ENCODE measurements around the gene TNFRSF6B.
A peak's percentile ranks its signal among the peaks of the same experiment; 100 is the strongest.

The TNFRSF6B gene

DNA sequence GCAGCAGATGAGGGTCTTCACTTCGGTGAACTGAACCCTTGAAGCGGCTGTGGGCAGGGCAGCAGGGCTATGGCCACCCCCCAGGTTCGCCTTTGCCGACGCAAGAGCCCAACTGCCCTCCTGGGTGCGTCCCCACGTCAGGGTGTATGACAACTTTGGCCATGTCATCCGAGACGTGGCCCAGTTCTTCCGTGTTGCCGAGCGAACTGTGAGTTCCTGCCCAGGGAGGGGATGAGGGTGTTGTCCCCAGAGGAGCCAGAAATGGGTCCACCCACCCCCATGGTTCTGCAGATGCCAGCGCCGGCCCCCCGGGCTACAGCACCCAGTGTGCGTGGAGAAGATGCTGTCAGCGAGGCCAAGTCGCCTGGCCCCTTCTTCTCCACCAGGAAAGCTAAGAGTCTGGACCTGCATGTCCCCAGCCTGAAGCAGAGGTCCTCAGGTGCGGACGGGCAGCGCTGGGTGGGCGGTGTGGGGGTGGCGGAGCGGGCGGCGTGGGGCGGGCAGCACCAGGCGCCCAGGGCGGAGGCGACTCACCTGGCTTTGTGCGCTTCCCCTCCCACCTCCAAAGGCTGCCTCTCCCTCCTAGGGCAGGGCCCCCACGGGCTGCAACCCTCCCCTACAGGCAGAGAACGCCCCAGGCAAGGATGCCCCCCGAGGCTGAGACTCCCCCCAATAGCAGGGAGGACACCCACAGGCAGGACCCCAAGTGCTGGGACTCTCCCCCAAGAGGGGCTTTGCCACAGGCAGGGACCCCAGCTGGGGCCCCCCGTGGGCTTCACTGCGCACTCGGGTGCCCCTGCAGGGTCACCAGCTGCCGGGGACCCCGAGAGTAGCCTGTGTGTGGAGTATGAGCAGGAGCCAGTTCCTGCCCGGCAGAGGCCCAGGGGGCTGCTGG, 6.2 kb upstream of the TNFRSF6B start:
- no peak for DNase-seq
- TF ChIP-seq, protein P1, sequence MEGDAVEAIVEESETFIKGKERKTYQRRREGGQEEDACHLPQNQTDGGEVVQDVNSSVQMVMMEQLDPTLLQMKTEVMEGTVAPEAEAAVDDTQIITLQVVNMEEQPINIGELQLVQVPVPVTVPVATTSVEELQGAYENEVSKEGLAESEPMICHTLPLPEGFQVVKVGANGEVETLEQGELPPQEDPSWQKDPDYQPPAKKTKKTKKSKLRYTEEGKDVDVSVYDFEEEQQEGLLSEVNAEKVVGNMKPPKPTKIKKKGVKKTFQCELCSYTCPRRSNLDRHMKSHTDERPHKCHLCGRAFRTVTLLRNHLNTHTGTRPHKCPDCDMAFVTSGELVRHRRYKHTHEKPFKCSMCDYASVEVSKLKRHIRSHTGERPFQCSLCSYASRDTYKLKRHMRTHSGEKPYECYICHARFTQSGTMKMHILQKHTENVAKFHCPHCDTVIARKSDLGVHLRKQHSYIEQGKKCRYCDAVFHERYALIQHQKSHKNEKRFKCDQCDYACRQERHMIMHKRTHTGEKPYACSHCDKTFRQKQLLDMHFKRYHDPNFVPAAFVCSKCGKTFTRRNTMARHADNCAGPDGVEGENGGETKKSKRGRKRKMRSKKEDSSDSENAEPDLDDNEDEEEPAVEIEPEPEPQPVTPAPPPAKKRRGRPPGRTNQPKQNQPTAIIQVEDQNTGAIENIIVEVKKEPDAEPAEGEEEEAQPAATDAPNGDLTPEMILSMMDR (IDR thresholded peaks at IDR 0.05; ENCODE audit: low read depth, low read length, missing control alignments) = no peak
- Histone ChIP-seq H3K27ac (no peak overlapping the region), H3K27me3 (replicated peaks) (no peaks in the 10 kb centered on the region), H3K4me3 (ENCODE audit: low read depth, low read length) (no peak overlapping the region), H3K36me3 (replicated peaks) (no peaks in the 10 kb centered on the region)
- in situ Hi-C loops (cut with HindIII; ENCODE audit: low pct_ligation_motif_present, low sequenced_read_pairs) = loop anchor here (25.0 kb wide), 1 partner anchor 103 kb away; no protein-coding TSS in a partner anchor

DNA sequence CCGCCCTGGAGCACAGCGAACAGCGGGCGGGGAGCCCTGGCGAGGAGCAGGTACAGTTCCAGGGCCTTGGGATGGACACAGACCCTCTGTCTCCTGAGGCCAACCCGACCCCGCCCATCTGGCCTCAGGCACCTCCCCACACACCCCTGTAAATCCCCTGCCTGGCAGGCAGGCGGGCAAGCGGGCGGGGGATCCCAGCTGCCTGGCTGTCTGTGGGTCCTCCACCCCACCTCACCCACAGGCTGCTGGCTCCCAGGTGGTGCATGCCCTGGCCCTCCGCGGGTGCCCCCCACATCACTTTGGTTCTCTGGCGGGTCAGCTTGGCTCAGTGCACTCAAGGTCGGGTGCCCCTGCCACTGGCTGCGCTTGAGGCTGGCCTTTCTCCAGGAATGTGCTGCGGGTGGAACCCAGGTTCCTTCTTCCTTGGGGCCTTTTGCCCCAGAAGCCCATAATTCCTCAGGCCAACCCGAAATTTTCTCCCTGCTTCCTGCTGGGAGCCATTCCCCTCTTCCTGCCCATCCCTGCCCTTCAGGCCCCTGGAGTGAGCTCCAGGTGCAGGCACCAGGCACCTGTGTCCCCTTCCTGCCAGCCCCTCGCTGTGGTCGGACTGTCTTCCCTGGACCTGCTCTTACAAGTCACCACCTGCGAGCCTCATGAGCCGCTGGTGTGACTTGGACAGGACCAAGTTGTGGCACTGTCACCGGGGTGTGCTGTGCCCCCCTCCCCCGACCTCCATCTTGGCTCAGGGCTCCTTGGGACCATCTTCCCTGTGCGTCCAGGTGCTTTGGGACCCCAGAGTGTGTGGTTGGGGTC, 5.3 kb upstream of the TNFRSF6B start:
- no peak overlapping the region for H3K4me3 ChIP-seq (ENCODE audit: low read depth, low read length)
- TF ChIP-seq, protein P1 (IDR thresholded peaks at IDR 0.05; ENCODE audit: low read depth, low read length, missing control alignments) = no peak
- H3K27me3 ChIP-seq (replicated peaks) = no peaks in the 10 kb centered on the region
- H3K27ac ChIP-seq = no peak overlapping the region
- no peaks in the 10 kb centered on the region for H3K36me3 ChIP-seq (replicated peaks)
- no peak for DNase-seq
- in situ Hi-C loops (cut with HindIII; ENCODE audit: low pct_ligation_motif_present, low sequenced_read_pairs) = loop anchor here (25.0 kb wide), 1 partner anchor 104 kb away; no protein-coding TSS in a partner anchor

- H3K27me3 ChIP-seq (replicated peaks) = no peaks in the 10 kb centered on the region
- no peak overlapping the region for H3K4me3 ChIP-seq (ENCODE audit: low read depth, low read length)
- TF ChIP-seq, protein P1 (IDR thresholded peaks at IDR 0.05; ENCODE audit: low read depth, low read length, missing control alignments) = no peak
- no peak for DNase-seq
- no peaks in the 10 kb centered on the region for H3K36me3 ChIP-seq (replicated peaks)
- in situ Hi-C loops (cut with HindIII; ENCODE audit: low pct_ligation_motif_present, low sequenced_read_pairs) = loop anchor here (25.0 kb wide), 1 partner anchor 105 kb away; no protein-coding TSS in a partner anchor
- no peak overlapping the region for H3K27ac ChIP-seq
Observed at GRCh38 chr20:63691711-63692435, 4.6 kb upstream of the TNFRSF6B start.

GRCh38 chr20:63692436-63693082, 3.9 kb upstream of the TNFRSF6B start:
- H3K4me3 ChIP-seq (ENCODE audit: low read depth, low read length) = no peak overlapping the region
- no peak for DNase-seq
- TF ChIP-seq, protein P1 (IDR thresholded peaks at IDR 0.05; ENCODE audit: low read depth, low read length, missing control alignments) = peak; percentile 7
- no peaks in the 10 kb centered on the region for H3K27me3 ChIP-seq (replicated peaks)
- in situ Hi-C loops (cut with HindIII; ENCODE audit: low pct_ligation_motif_present, low sequenced_read_pairs) = loop anchor here (25.0 kb wide), 1 partner anchor 105 kb away; no protein-coding TSS in a partner anchor
- no peak overlapping the region for H3K27ac ChIP-seq
- no peaks in the 10 kb centered on the region for H3K36me3 ChIP-seq (replicated peaks)
